D341Med (cell line): ENCODE results near the gene PTPN18.
"Not testable (repeated sequence)": the region's sequence is repeated elsewhere in the genome, so short reads cannot be mapped to it uniquely, and the experiment has no call there.

Source experiments
- DNase-seq: peaks from one replicate; pipeline ENCODE4 v3.0.0; 2012; ENCODE audit warnings: low spot score

Gene PTPN18

GRCh38 chr2:130381145-130381544 is 25.3 kb downstream of the PTPN18 start:
- no peak for DNase-seq

DNA sequence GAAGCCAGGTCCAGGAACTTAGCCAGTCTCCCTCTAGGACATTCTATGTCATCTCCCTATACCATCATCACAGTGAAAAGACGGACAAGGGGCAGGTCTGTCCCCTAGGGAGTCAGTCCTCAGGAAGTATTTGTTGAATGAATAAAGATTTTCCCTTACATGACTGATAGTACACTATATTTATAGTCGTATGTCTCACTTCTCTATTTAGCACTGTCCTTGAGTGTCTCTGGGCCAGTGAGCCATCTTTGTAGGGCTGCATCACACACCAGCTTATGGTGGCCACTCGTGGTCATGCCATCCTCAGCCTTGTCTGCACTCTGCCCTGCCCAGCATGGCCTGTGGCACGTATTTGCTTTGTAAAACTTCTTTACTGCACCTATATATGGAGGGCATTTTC is 25.8 kb downstream of the PTPN18 start:
- no peak for DNase-seq

DNA sequence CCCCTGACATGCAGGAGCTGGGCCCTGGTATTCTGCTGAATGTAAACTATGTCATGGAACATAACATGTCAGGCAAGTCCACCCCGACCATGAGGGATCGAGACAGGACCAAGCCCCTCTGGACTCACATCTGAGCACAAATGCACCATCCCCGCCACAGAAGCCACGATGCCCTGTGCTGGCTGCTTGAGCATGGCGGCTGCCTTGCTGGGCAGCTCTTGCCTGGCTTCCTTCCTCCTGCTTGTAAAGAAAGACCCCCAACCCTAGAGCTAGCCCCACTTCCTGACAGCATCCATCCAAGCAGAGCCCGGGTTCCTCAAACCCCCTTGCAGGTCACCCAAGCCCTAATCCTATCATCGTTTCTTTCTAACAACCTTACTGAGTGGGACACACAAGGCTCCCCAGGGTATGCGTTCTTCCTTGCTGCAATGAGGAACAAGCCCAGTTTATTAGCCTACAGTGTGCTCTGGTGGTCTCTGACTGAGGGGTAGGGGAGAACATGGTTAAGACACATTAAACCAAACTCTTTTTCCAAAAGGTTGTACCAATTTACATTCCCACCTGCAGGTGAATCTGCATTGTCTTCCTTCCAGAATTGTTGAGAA is 26.6 kb downstream of the PTPN18 start:
- no peak for DNase-seq

- no peak for DNase-seq
These were observed 29.9 kb downstream of the PTPN18 start for GRCh38 chr2:130385709-130386108.

DNA sequence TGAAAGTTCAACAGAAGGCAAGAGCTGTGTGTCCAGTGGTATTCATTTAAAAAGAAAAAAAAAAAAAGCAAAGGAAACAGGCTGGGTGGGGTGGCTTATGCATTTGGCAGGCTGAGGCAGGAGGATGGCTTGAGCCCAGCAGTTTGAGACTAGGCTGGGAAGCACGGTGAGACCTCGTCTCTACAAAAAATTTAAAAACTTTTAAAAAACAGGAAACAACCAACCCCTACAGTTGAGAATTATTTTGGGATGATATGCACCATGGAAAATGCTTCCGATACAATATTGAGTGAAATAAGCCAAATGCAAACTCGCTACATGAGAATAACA is 31.2 kb downstream of the PTPN18 start:
- no peak for DNase-seq

DNA sequence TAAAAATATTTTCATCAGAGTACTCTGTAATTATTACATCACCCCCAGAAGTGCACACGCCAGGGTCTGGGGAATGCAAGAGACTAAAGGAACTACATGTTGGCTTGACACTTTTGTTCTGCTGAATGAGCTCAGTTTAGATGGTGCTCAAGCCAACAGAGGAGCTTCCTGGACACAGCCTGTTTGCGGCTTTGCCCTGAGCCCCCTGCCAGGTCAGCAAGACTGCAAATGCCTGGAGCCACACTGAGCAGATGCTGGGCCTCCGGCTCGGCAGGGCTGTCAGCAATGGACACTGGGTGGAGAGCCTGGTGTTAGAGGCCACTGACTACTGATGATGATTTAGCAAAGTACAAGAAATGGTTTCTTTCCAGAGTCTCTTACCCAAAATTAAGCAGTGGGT is 31.9 kb downstream of the PTPN18 start:
- no peak for DNase-seq

DNA sequence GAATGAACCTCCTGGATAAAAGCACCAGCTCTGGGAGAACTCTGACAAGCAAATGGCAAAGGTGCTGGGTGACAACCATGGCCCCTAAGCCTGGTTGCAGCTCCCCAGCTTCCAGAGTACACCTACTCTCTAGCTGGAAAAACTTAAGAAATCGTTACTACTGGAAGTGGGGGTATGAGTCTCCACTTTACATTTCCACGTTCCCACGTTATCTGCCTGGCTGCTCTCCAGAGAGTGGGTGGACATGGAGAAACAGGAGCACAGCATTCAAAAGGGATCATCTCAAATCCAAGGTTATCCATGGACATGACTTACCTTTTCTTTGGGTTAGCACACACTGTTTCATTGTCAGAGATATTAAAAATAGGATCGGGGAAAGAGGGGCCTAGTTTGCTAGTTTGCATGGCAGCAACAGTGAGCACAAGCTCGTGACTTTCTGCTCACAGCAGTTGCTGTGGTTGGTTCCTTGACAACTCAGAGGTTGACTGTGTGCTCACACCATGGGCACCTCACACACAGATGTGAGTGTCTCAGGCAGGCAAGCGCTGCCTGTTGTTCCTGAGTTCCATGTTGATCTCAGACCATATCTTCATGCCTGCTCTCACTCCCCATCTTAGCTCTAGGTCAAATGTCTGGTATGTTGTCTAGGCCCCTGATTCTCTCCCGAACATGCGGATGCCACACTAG is 32.5 kb downstream of the PTPN18 start:
- DNase-seq = no peak

DNA sequence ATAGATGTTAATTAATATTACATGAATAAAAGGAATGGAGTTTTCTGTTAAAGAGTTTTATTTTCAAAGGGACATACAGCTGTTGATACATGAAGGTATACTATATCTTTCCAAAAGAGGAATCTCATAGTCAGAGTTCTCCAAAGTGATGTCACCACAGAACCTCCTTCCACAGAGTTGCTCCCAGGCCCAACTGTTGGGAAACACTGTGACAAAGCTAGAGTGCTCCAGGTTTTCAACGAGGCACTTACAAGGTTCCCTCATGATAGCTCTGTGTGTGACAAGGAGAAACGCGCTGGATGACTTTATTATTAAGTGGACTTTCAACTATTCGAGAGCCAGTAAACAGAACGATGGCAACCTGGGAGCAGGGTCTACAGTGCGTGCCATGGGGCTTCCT is 33.5 kb downstream of the PTPN18 start:
- no peak for DNase-seq

DNA sequence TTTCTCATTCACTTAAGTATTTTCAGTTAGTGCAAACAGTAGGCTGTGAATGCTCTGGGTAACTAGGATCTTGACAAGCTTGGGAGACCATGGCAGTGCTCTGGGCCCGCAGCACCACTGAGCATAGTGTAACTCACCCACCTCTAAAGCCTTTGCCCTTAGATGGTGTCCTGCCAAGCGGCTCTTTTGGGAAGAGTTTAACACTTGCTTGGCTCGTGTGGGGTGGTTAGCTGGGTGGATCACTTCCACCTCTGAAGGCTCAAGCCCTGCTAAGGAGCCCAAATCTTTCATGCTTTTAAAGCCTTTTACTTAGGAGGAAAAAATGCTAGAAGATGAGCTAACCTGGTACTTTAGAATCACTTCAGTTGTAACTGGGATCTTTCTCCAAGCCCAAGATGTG is 33.9 kb downstream of the PTPN18 start:
- DNase-seq = no peak

- DNase-seq = no peak
These were observed 34.7 kb downstream of the PTPN18 start for GRCh38 chr2:130390460-130391057.

- DNase-seq = peak; percentile 78
These were observed 35.4 kb downstream of the PTPN18 start for GRCh38 chr2:130391058-130391871.

GRCh38 chr2:130391872-130392670 is 36.2 kb downstream of the PTPN18 start:
- DNase-seq = peak; percentile 47

- DNase-seq = no peak
These were observed 37.6 kb downstream of the PTPN18 start for GRCh38 chr2:130393318-130393910.

GRCh38 chr2:130406280-130406679 is 50.4 kb downstream of the PTPN18 start:
- DNase-seq = not testable (repeated sequence)

- DNase-seq = not testable (repeated sequence)
These were observed 60.8 kb downstream of the PTPN18 start for GRCh38 chr2:130416693-130417092.

GRCh38 chr2:130418845-130419244 is 63.0 kb downstream of the PTPN18 start:
- not testable (repeated sequence) for DNase-seq
